ENCODE measurements around the gene WDR6.

GRCh38 chr3:48989796-48990635 is 17.2 kb upstream of the WDR6 start, which contains the start of gene P4HTM:
- TF ChIP-seq CTCF (IDR thresholded peaks at IDR 0.05) (no peak), CREB1 (CRISPR knock-in tag; IDR thresholded peaks at IDR 0.05) (peak; percentile 61; the same call in 1 of the 2 replicates)
